Duodenal mucosa (tissue), 2 donors: ENCODE data around the gene KCNIP4.

Experiments
- H3K27ac ChIP-seq: one replicate; pipeline ENCODE4 v1.7.0; 2013; ENCODE audit warnings: low read depth, low read length
- H3K27me3 ChIP-seq, 2 donors: one replicate each; pipeline ENCODE4 v1.7.0; 2013; ENCODE audit warnings: low read length in 2 of 2, control low read depth in 1 of 2; ENCODE audit not compliant: insufficient read depth in 2 of 2, control insufficient read depth in 1 of 2
- H3K36me3 ChIP-seq, 2 donors: one replicate each; pipeline ENCODE4 v1.7.0; 2013; ENCODE audit warnings: low read length in 2 of 2, control low read depth in 1 of 2; ENCODE audit not compliant: insufficient read depth in 2 of 2, control insufficient read depth in 1 of 2
- H3K4me1 ChIP-seq, 2 donors: one replicate each; pipeline ENCODE4 v1.7.0; 2013; ENCODE audit warnings: low read length in 2 of 2, control low read depth in 1 of 2; ENCODE audit not compliant: insufficient read depth in 2 of 2, control insufficient read depth in 1 of 2
- H3K4me3 ChIP-seq, 2 donors: one replicate each; pipeline ENCODE4 v1.7.0; 2013; ENCODE audit warnings: low read length in 2 of 2, low read depth in 1 of 2
- H3K9ac ChIP-seq, 2 donors: one replicate each; pipeline ENCODE4 v1.7.0; 2013; ENCODE audit warnings: low read length in 2 of 2, low read depth in 1 of 2
- H3K9me3 ChIP-seq, 2 donors: one replicate each; pipeline ENCODE4 v1.7.0; 2013; ENCODE audit warnings: low read length in 2 of 2, control low read depth in 1 of 2; ENCODE audit not compliant: control insufficient read depth in 1 of 2

Gene KCNIP4

DNA sequence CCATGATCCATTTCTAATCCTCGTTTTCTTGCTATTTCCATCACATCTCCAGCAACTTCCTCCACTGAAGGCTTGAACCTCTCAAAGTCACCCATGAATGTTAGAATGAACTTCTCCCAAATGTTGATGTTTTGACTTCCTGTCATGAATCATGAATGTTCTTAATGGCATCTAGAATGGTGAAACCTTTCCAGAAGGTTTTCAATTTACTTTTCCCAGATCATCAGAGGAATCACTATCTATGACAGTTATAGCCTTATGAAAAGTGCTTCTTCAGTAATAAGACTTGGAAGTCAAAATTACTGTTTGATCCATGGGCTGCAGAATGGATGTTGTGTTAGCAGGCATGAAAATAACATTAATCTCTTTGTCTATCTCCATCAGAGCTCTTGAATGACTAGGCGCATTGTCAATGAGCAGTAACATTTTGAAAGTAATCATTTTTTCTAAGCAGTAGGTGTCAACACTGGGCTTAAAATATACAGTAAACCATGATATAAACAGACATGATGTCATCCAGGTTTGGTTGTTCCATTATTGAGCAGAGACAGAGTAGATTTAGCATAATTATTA lies 268.2 kb downstream of the KCNIP4 start:
- Histone ChIP-seq H3K9ac (no peak overlapping the region), H3K4me1 (no peaks in the 10 kb centered on the region), H3K36me3 (no peaks in the 10 kb centered on the region), H3K27ac (no peak overlapping the region), H3K27me3 (no peaks in the 10 kb centered on the region), H3K4me3 (no peak overlapping the region), H3K9me3 (no peaks in the 10 kb centered on the region)

DNA sequence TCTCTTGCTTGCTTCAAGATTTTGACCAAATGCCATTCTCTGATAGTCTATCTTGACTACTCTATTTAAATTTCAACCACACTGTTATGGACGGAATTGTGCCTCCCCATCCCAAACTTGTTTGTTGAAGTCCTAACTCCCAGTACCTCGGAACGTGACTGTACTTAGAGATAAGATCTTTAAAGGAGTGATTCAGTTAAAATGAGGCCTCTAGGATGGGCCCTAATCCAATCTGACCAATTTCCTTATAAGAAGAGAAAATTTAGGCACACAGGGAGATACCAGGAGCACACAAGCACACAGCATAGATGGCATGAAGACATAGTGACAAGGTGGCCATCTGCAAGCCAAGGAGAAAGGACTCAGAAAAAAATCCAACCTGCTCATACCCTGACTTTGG lies 269.9 kb downstream of the KCNIP4 start:
- no peaks in the 10 kb centered on the region for H3K4me1 ChIP-seq
- no peak overlapping the region for H3K27ac ChIP-seq
- no peak overlapping the region for H3K4me3 ChIP-seq
- no peaks in the 10 kb centered on the region for H3K9me3 ChIP-seq
- no peaks in the 10 kb centered on the region for H3K36me3 ChIP-seq
- no peaks in the 10 kb centered on the region for H3K27me3 ChIP-seq
- H3K9ac ChIP-seq = no peak overlapping the region

DNA sequence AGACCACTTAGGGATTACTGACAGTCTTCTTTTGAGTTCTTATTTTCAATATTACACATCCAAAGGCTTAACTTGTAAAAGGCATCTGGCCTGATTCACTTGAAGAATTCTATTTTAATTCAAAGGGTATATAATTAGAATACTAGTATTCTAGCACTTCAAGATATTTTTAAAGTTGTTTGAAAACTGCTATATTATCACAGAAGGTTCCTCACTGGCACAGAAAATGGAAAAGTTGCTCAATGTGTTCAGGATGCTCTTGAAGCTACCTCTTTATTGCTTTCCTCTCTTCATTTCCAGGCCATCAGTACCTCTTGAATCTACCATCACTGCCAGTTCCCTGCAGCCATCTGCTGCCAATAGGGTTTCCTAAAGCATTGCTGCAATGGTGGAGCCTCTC lies 271.4 kb downstream of the KCNIP4 start:
- Histone ChIP-seq H3K4me1 (no peaks in the 10 kb centered on the region), H3K9ac (no peak overlapping the region), H3K9me3 (no peaks in the 10 kb centered on the region), H3K36me3 (no peaks in the 10 kb centered on the region), H3K27ac (no peak overlapping the region), H3K27me3 (no peaks in the 10 kb centered on the region), H3K4me3 (no peak overlapping the region)

DNA sequence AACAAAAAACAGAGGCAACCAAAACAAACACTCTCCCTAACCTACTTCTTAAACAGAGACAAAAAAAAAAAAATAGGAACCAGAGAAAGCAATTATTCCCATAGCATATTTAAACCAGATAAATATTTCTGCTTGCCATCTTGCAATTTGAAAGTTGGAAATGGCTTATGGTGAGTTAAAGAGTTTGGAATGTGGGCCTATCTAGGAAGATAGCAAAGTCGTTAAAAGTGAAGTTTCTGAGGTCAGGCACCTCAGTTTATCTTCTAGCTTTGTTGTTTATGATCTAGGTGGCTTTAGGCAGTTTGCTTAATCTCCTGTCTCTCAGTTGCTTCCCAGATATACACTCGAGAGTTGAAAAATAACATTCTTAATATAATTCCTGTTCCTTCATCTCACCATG lies 284.2 kb downstream of the KCNIP4 start:
- H3K27me3 ChIP-seq = no peaks in the 10 kb centered on the region

DNA sequence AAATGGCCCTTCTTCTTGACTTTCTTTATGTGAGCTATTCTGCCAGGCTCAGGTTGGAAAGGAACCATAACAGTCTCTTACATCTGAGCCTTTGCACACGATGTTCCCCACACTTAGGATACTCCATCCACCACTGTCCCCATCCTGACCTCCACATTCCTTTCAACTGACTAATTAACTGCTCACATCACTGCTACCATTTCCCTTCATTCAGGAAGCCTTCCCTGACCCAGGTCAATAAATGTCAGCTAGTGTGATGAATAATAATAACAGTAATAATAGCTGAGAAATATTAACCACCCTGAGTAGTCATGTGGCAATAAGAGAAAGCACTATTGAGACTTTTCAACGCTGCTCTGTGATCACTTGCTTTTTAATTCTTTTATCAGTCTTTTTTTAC lies 291.7 kb downstream of the KCNIP4 start:
- Histone ChIP-seq H3K9ac (no peak overlapping the region), H3K27ac (no peak overlapping the region), H3K27me3 (no peaks in the 10 kb centered on the region), H3K4me1 (no peaks in the 10 kb centered on the region), H3K4me3 (no peak overlapping the region), H3K9me3 (no peaks in the 10 kb centered on the region), H3K36me3 (no peaks in the 10 kb centered on the region)

More for the DNA sequence above, 284.2 kb downstream of the KCNIP4 start:
- no peak overlapping the region for H3K9ac ChIP-seq
- no peak overlapping the region for H3K27ac ChIP-seq
- H3K9me3 ChIP-seq = peaks cover 0 to 6% of the 10 kb centered on the region in 2 donors
- H3K4me1 ChIP-seq = no peaks in the 10 kb centered on the region
- no peaks in the 10 kb centered on the region for H3K36me3 ChIP-seq
- no peak overlapping the region for H3K4me3 ChIP-seq

DNA sequence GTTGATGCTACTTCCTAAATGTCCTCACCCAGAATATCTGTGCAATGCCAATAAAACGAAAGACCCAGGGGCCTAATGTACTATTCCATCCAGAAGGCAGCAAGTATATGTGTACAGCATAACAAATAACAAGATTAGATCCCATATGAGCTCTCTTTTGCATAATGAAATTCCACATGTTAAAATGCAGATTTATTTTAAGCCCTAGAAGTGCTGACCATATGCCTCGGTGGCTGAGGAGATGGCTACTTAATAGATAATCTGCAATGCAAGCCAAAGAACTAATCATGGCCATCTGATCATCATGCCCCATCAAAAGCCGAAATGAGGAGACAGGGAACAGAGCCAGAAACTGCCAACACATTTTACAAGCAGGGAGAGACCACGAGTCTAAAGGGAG lies 293.5 kb downstream of the KCNIP4 start:
- no peak overlapping the region for H3K4me3 ChIP-seq
- H3K27ac ChIP-seq = no peak overlapping the region
- no peaks in the 10 kb centered on the region for H3K9me3 ChIP-seq
- no peaks in the 10 kb centered on the region for H3K4me1 ChIP-seq
- no peaks in the 10 kb centered on the region for H3K36me3 ChIP-seq
- H3K9ac ChIP-seq = no peak overlapping the region
- no peaks in the 10 kb centered on the region for H3K27me3 ChIP-seq

DNA sequence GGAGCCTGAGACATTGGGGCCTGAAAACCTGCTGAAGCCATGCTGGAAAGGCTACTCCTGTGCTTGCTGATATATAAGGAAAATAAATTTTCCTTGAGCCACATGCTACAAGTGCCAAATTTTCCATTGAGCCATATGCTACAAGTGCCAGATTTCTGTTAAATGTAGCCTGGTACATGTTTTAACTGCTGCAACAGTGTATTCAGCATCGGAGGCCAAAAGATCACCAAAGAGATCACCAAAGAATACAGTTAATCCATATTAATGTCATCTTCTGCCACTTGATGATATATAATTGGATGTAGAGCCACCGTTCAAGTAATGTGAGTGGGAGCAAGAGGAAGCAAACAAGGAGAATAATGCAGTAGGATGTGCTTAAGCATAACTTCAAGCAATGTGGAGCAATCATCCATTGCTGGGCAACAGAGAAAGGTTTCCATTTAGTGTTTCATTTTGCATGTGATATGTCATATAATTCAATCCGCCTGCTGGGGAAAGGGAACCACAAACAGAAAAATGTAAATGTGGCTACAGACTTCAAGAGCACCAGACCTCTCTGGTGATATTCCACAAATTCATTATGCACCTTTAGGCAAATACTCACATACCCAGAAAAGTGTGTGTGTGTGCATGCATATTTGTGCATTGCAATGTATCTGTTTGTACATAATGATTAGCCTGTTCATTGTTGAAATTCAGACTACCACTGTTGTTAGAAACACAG lies 295.9 kb downstream of the KCNIP4 start:
- Histone ChIP-seq H3K27ac (no peak overlapping the region), H3K9ac (no peak overlapping the region), H3K27me3 (no peaks in the 10 kb centered on the region), H3K4me1 (no peaks in the 10 kb centered on the region), H3K36me3 (no peaks in the 10 kb centered on the region), H3K4me3 (no peak overlapping the region), H3K9me3 (no peaks in the 10 kb centered on the region)

DNA sequence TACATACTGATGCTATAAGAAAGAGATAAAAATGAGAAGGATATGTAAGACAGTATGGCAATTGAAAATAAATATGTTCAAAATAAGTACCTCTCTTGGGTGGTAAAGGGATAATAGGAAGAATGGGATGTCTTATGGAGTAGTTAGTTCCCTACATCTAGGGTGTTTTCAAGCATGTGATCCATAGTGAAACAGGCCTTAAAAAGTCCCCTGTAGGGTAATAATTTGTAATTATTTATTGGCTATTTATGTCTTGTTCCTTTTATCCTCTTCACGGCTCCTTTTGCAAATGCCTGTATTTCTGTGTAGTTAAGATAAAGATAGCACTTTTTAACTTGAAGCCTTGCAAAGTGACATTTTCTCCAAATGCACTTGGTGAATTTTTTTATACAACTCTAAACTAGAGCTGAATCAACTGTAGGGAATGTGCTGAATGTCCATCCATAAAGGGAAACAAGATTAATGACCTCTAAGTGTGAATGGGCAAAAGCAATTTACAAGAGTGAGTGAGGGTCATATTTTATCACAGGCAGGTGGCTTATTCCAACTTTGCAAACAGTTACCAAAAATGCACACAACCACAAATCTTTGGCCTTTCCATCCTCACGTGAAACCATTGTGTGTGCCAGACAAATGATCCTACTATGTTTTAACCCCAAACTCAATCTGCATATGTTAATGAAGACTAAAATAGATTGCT lies 299.0 kb downstream of the KCNIP4 start:
- no peaks in the 10 kb centered on the region for H3K27me3 ChIP-seq
- no peaks in the 10 kb centered on the region for H3K4me1 ChIP-seq

DNA sequence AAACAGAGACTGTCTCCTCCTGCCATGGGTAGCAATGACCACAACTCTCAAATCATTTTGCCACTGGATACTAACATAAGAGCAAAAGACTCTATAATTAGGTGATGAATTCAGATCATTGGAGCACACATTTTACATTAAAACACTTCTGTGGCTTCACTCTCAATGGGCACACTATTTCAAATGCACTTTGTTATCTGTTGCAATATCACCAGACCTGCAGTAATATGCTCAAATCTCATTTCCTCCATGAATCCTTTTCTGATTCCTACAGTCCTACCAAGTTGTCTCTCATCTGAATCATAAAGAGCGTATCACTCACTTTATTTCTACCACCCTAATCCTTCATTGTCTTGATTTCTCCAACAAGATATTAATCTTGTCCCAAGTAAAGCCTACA lies 302.8 kb downstream of the KCNIP4 start:
- Histone ChIP-seq H3K9me3 (no peaks in the 10 kb centered on the region), H3K36me3 (no peaks in the 10 kb centered on the region), H3K9ac (no peak overlapping the region), H3K4me1 (no peaks in the 10 kb centered on the region), H3K27me3 (no peaks in the 10 kb centered on the region), H3K27ac (no peak overlapping the region), H3K4me3 (no peak overlapping the region)

More for the DNA sequence above, 299.0 kb downstream of the KCNIP4 start:
- H3K27ac ChIP-seq = no peak overlapping the region
- H3K9me3 ChIP-seq = no peaks in the 10 kb centered on the region
- H3K9ac ChIP-seq = no peak overlapping the region
- no peaks in the 10 kb centered on the region for H3K36me3 ChIP-seq
- no peak overlapping the region for H3K4me3 ChIP-seq

DNA sequence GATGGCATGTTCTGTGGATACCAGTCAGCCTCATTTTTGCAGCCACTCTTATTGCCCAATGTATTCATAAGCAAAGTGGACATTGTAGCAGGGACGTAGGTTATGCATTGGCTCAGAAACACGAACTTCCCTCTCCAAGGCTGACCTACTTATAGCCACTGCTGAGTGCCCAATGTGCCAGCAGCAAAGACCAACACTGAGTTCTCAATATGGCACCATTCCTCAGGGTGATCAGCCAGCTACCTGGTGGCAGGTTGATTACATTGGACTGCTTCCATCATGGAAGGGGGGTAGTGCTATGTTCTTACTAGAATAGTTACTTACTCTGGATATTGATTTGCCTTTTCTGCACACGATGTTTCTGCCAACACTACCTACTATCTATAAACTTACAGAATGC lies 306.9 kb downstream of the KCNIP4 start:
- H3K4me3 ChIP-seq = no peak overlapping the region
- H3K9me3 ChIP-seq = peaks cover 0 to 2% of the 10 kb centered on the region in 2 donors
- no peaks in the 10 kb centered on the region for H3K4me1 ChIP-seq
- no peaks in the 10 kb centered on the region for H3K27me3 ChIP-seq
- no peaks in the 10 kb centered on the region for H3K36me3 ChIP-seq
- H3K9ac ChIP-seq = no peak overlapping the region
- no peak overlapping the region for H3K27ac ChIP-seq
